Transverse colon (tissue), 4 donors: ENCODE measurements around the gene TMEM132C.

ENCODE experiments used
- EP300 ChIP-seq: sonication (generic); formaldehyde crosslinking; IDR thresholded peaks from one replicate; pipeline ENCODE4 v1.6.1; 2017; ENCODE audit warnings: antibody characterized with exemption, low read depth
- POLR2A ChIP-seq: fragments of 450-650 bp; IDR thresholded peaks from one replicate; pipeline ENCODE4 v1.6.1; 2016; ENCODE audit warnings: antibody characterized with exemption, mild to moderate bottlenecking, moderate library complexity
- POLR2AphosphoS5 ChIP-seq, 3 donors: sonication (generic); formaldehyde crosslinking; IDR thresholded peaks; one replicate each; pipeline ENCODE4 v1.6.1; 2016; ENCODE audit warnings: antibody characterized with exemption in 3 of 3
- TF ChIP-seq, protein P1 (sequence below), 5 experiments: fragments of 200-600 bp in 3 of 5; fragments of 450-650 bp in 2 of 5; sonication (generic) in 3 of 5; IDR thresholded peaks; 1 replicate in 2 of 5; 2 replicates in 3 of 5; pipeline ENCODE4 v1.5.1; 2016 to 2017; ENCODE audit warnings: antibody characterized with exemption in 5 of 5, inconsistent platforms in 3 of 5, mild to moderate bottlenecking in 2 of 5, moderate library complexity in 1 of 5

DNA sequence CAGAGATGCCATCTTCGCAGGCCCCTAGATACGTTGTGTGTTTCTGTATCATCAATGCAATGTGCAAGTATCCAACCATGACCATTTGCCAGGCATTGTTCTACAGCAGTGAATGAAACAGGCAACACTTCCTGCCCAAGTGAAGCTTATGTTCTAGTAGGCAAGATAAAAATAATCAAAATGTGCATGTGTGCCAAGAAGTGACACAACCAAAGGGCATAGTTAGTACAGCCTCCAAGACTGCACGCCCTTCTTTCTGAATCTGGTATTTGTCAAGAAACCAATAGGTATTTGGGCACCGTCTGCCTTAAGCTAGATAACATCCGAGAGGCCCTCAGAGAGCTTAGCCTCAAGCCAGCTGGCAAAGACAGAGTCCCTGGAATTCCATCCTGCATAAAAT is 152.0 kb downstream of the TMEM132C start:
- TF ChIP-seq, protein P1, sequence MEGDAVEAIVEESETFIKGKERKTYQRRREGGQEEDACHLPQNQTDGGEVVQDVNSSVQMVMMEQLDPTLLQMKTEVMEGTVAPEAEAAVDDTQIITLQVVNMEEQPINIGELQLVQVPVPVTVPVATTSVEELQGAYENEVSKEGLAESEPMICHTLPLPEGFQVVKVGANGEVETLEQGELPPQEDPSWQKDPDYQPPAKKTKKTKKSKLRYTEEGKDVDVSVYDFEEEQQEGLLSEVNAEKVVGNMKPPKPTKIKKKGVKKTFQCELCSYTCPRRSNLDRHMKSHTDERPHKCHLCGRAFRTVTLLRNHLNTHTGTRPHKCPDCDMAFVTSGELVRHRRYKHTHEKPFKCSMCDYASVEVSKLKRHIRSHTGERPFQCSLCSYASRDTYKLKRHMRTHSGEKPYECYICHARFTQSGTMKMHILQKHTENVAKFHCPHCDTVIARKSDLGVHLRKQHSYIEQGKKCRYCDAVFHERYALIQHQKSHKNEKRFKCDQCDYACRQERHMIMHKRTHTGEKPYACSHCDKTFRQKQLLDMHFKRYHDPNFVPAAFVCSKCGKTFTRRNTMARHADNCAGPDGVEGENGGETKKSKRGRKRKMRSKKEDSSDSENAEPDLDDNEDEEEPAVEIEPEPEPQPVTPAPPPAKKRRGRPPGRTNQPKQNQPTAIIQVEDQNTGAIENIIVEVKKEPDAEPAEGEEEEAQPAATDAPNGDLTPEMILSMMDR (IDR thresholded peaks at IDR 0.05), result no peak
- TF ChIP-seq POLR2AphosphoS5 (IDR thresholded peaks at IDR 0.05) (no peak), EP300 (no peak), POLR2A (no peak)
